GM11168 (cell line): ENCODE data around the gene FAM3D.

Experiments used
- in situ Hi-C: fragments of 300-500 bp; cut with MboI; formaldehyde crosslinking; loops from one replicate; pipeline ENCODE4 v1.12.0; 2022; ENCODE audit warnings: low sequenced_read_pairs; ENCODE audit not compliant: unreplicated experiment

The FAM3D gene

GRCh38 chr3:58606693-58607092, 59.9 kb downstream of the FAM3D start:
- in situ Hi-C loops = no loop called here

- in situ Hi-C loops = no loop called here
These were observed 62.5 kb downstream of the FAM3D start for GRCh38 chr3:58604031-58604430.

GRCh38 chr3:58603606-58604005, 63.0 kb downstream of the FAM3D start:
- in situ Hi-C loops = no loop called here

GRCh38 chr3:58597770-58598310, 68.7 kb downstream of the FAM3D start:
- in situ Hi-C loops = no loop called here

GRCh38 chr3:58596834-58597518, 69.6 kb downstream of the FAM3D start:
- in situ Hi-C loops = no loop called here

GRCh38 chr3:58594117-58594516, 72.5 kb downstream of the FAM3D start:
- in situ Hi-C loops = no loop called here

- in situ Hi-C loops = no loop called here
These were observed 74.8 kb downstream of the FAM3D start for GRCh38 chr3:58591517-58592510.

- in situ Hi-C loops = no loop called here
These were observed 78.5 kb downstream of the FAM3D start for GRCh38 chr3:58588030-58588614.

- in situ Hi-C loops = no loop called here
These were observed 79.8 kb downstream of the FAM3D start for GRCh38 chr3:58586776-58587192.

- in situ Hi-C loops = no loop called here
These were observed 80.6 kb downstream of the FAM3D start for GRCh38 chr3:58585994-58586393.

- in situ Hi-C loops = no loop called here
These were observed 81.4 kb downstream of the FAM3D start for GRCh38 chr3:58585005-58585786.

GRCh38 chr3:58584690-58585004, 81.9 kb downstream of the FAM3D start:
- in situ Hi-C loops = no loop called here
